B cell (primary cell): Measurements from ENCODE around the gene MREG. TPM values are rescaled to one million over a fixed set of nuclear protein-coding genes. Genes with fewer than 3 reads are reported as not detected.

Source experiments
- ATAC-seq: fragments of 200-7000 bp; cut with Tn5 transposase; one replicate; pipeline ENCODE4 v1.10.0; 2021; ENCODE audit warnings: low read depth, mild to moderate bottlenecking, moderate number of reproducible peaks, moderate library complexity
- CTCF ChIA-PET: fragments of 350-600 bp; sonication (Branson Sonifier 250); formaldehyde crosslinking; loops from one replicate; lab custom pipeline; 2021; ENCODE audit warnings: antibody characterized with exemption, inconsistent platforms; lab: Charles Lee
- POLR2A ChIA-PET: fragments of 350-600 bp; sonication (Branson Sonifier 250); formaldehyde crosslinking; loops from one replicate; lab custom pipeline; 2021; ENCODE audit warnings: antibody characterized with exemption; lab: Charles Lee
- DNase-seq: peaks from one replicate; pipeline ENCODE4 v3.0.0; 2013
- H2AFZ ChIP-seq: 2 replicates; pipeline ENCODE4 v1.6.1; 2012; ENCODE audit warnings: mild to moderate bottlenecking, low read depth, low read length; ENCODE audit not compliant: insufficient read depth, poor library complexity, severe bottlenecking
- H3K27ac ChIP-seq, 2 donors: 1 replicate in 1 of 2; 2 replicates in 1 of 2; pipeline ENCODE4 v1.5.1; 2012 to 2013; ENCODE audit warnings: low read length in 2 of 2, mild to moderate bottlenecking in 2 of 2, moderate library complexity in 1 of 2
- H3K27me3 ChIP-seq, 4 experiments: fragments of 200-600 bp in 1 of 4; sonication (generic) in 1 of 4; replicated peaks in 1 of 4; 1 replicate in 2 of 4; 2 replicates in 2 of 4; pipeline versions ENCODE4 v1.6.1 to v1.7.0; 2013 to 2016; ENCODE audit warnings: low read length in 3 of 4, mild to moderate bottlenecking in 2 of 4, mixed read lengths in 1 of 4, moderate library complexity in 1 of 4; ENCODE audit not compliant: insufficient read depth in 4 of 4, control insufficient read depth in 3 of 4; ENCODE audit errors: control extremely low read depth in 1 of 4
- H3K36me3 ChIP-seq, 2 experiments: replicated peaks in 1 of 2; 1 replicate in 1 of 2; 2 replicates in 1 of 2; pipeline versions ENCODE4 v1.6.1 to v1.7.1; 2013; ENCODE audit warnings: low read length in 1 of 2; ENCODE audit not compliant: insufficient read depth in 2 of 2, control insufficient read depth in 1 of 2; ENCODE audit errors: control extremely low read depth in 1 of 2, extremely low read depth in 1 of 2
- H3K4me1 ChIP-seq, 2 donors: fragments of 200-600 bp in 1 of 2; sonication (generic) in 1 of 2; 1 replicate in 1 of 2; 2 replicates in 1 of 2; pipeline versions ENCODE4 v1.5.1 to v1.6.1; 2013 to 2017; ENCODE audit warnings: low read length in 2 of 2; ENCODE audit not compliant: control insufficient read depth in 2 of 2, insufficient read depth in 2 of 2
- H3K4me2 ChIP-seq: replicated peaks from 2 replicates; pipeline ENCODE3; 2012; ENCODE audit warnings: mild to moderate bottlenecking, low read depth, low read length; ENCODE audit not compliant: poor library complexity, severe bottlenecking
- H3K4me3 ChIP-seq, 5 experiments: fragments of 200-600 bp in 1 of 5; sonication (generic) in 1 of 5; 1 replicate in 3 of 5; 2 replicates in 2 of 5; pipeline versions ENCODE4 v1.5.1 to v1.7.0; 2011 to 2016; ENCODE audit warnings: low read length in 4 of 5, mild to moderate bottlenecking in 4 of 5, low read depth in 2 of 5, control low read depth in 1 of 5, moderate library complexity in 1 of 5; ENCODE audit not compliant: insufficient read depth in 1 of 5; ENCODE audit errors: control extremely low read depth in 1 of 5, extremely low read depth in 1 of 5
- H3K79me2 ChIP-seq: fragments of 200-600 bp; sonication (generic); one replicate; pipeline ENCODE4 v1.6.0; 2016; ENCODE audit warnings: low read length; ENCODE audit not compliant: control insufficient read depth, insufficient read depth
- H3K9ac ChIP-seq: fragments of 200-600 bp; sonication (generic); 2 replicates; pipeline ENCODE4 v1.6.1; 2017; ENCODE audit warnings: mild to moderate bottlenecking, low read length, moderate library complexity
- H3K9me3 ChIP-seq, 3 donors: one replicate each; pipeline versions ENCODE4 v1.6.1 to v1.7.1; 2013; ENCODE audit warnings: low read length in 2 of 3; ENCODE audit not compliant: control insufficient read depth in 2 of 3, insufficient read depth in 1 of 3; ENCODE audit errors: control extremely low read depth in 1 of 3
- H4K20me1 ChIP-seq: 2 replicates; pipeline ENCODE4 v1.6.0; 2012; ENCODE audit warnings: mild to moderate bottlenecking, low read length; ENCODE audit not compliant: insufficient read depth, control insufficient read depth, poor library complexity, severe bottlenecking
- H3K27ac Mint-ChIP-seq: one replicate; pipeline ENCODE4 v1.8.0; 2021; ENCODE audit warnings: mixed read lengths
- H3K27me3 Mint-ChIP-seq: one replicate; pipeline ENCODE4 v1.8.0; 2021; ENCODE audit warnings: mixed read lengths
- H3K4me1 Mint-ChIP-seq: one replicate; pipeline ENCODE4 v1.8.0; 2021; ENCODE audit warnings: mixed read lengths
- H3K4me3 Mint-ChIP-seq: one replicate; pipeline ENCODE4 v1.8.0; 2021; ENCODE audit warnings: mixed read lengths
- H3K9me3 Mint-ChIP-seq: one replicate; pipeline ENCODE4 v1.8.0; 2022; ENCODE audit warnings: mixed read lengths; ENCODE audit not compliant: insufficient read depth
- EZH2 ChIP-seq: IDR thresholded peaks from 2 replicates; pipeline ENCODE4 v1.6.1; 2012; ENCODE audit warnings: borderline replicate concordance, low read depth, mild to moderate bottlenecking, moderate library complexity, low read length; ENCODE audit not compliant: insufficient read depth, poor library complexity, severe bottlenecking
- WGBS: methylation state at CpG from one replicate; pipeline ENCODE4 v1.1.5; 2013; ENCODE audit warnings: missing lambda C conversion rate; ENCODE audit not compliant: insufficient coverage; 5-methylcytosine and 5-hydroxymethylcytosine counted together
- intact Hi-C: fragments of 100-400 bp; cut with micrococcal nuclease; formaldehyde crosslinking; loops from one replicate; pipeline ENCODE4 v1.10.0; 2022
- polyA plus RNA-seq: library from polyadenylated mRNA; depleted of rRNA; stranded (reverse); fragments of >200 nt; gene quantifications from 2 replicates; pipeline ENCODE4 v1.2.3, GENCODE V29; 2012
- total RNA-seq, 2 donors: library from RNA; stranded (reverse); fragments of 120-200 nt in 1 of 2; gene quantifications; 1 replicate in 1 of 2; 2 replicates in 1 of 2; pipeline versions ENCODE4 v1.2.3 to v1.2.4, GENCODE V29; 2013 to 2022
- TF ChIP-seq, protein P1 (sequence below): fragments of 200-600 bp; IDR thresholded peaks from one replicate; pipeline ENCODE4 v1.8.0; 2022; ENCODE audit warnings: antibody characterized with exemption, mild to moderate bottlenecking

Gene MREG
- total and polyA plus RNA-seq, 2 donors (not counting 1 experiment from before 2014, with no cell fraction given): 2.1 to 5.7 TPM

DNA sequence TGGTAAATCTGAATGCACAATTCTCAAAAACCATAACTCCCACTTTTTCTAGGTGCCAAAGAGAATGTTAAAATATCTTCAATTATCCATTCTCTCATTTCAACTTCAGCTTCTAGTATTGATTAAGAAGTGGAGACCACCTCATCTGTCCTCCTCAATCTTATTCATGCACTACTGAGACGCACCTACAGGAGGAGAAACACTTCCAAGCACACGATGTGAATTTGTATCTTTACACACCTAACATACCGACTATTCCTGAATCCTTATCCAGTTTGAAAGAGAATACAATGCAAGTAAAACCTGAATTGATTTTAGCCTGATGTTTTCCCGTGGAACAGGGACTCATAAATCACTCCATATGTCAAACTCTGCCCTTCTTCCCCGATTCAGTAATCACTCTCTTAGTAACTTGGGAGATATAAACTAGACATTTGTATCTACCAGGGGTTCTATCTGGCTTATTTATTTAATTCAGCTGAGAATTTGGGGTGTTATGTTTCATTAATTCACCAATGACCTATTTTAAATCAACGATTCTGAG lies 101.0 kb downstream of the MREG start:
- Histone ChIP-seq H3K9ac (no peak overlapping the region), H3K9me3 (no peaks in the 10 kb centered on the region), H3K36me3 (no peaks in the 10 kb centered on the region), H3K4me3 (no peak overlapping the region), H3K27me3 (no peaks in the 10 kb centered on the region), H3K4me2 (no peak overlapping the region), H3K79me2 (no peaks in the 10 kb centered on the region), H3K27ac (no peak overlapping the region), H3K4me1 (no peaks in the 10 kb centered on the region), H4K20me1 (no peaks in the 10 kb centered on the region), H2AFZ (no peak overlapping the region)
- no peak overlapping the region for H3K4me3 Mint-ChIP-seq
- no peaks in the 10 kb centered on the region for H3K4me1 Mint-ChIP-seq
- ChIA-PET CTCF (interaction anchor here (0.5 to 1.9 kb wide), 3 partner anchors 16 to 458 kb away, joined by 3 to 5 read pairs (median 5); no protein-coding TSS in a partner anchor), POLR2A (no interaction called here)
- DNase-seq: no peak
- peaks cover 33% of the 10 kb centered on the region for H3K27me3 Mint-ChIP-seq
- intact Hi-C loops: no loop called here
- ATAC-seq: no peak
- no peaks in the 10 kb centered on the region for H3K9me3 Mint-ChIP-seq
- 100% methylated on average over 2 of the region's 6 CpGs for WGBS
- H3K27ac Mint-ChIP-seq: no peak overlapping the region
- TF ChIP-seq EZH2: no peak
- TF ChIP-seq, protein P1, sequence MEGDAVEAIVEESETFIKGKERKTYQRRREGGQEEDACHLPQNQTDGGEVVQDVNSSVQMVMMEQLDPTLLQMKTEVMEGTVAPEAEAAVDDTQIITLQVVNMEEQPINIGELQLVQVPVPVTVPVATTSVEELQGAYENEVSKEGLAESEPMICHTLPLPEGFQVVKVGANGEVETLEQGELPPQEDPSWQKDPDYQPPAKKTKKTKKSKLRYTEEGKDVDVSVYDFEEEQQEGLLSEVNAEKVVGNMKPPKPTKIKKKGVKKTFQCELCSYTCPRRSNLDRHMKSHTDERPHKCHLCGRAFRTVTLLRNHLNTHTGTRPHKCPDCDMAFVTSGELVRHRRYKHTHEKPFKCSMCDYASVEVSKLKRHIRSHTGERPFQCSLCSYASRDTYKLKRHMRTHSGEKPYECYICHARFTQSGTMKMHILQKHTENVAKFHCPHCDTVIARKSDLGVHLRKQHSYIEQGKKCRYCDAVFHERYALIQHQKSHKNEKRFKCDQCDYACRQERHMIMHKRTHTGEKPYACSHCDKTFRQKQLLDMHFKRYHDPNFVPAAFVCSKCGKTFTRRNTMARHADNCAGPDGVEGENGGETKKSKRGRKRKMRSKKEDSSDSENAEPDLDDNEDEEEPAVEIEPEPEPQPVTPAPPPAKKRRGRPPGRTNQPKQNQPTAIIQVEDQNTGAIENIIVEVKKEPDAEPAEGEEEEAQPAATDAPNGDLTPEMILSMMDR: no peak

DNA sequence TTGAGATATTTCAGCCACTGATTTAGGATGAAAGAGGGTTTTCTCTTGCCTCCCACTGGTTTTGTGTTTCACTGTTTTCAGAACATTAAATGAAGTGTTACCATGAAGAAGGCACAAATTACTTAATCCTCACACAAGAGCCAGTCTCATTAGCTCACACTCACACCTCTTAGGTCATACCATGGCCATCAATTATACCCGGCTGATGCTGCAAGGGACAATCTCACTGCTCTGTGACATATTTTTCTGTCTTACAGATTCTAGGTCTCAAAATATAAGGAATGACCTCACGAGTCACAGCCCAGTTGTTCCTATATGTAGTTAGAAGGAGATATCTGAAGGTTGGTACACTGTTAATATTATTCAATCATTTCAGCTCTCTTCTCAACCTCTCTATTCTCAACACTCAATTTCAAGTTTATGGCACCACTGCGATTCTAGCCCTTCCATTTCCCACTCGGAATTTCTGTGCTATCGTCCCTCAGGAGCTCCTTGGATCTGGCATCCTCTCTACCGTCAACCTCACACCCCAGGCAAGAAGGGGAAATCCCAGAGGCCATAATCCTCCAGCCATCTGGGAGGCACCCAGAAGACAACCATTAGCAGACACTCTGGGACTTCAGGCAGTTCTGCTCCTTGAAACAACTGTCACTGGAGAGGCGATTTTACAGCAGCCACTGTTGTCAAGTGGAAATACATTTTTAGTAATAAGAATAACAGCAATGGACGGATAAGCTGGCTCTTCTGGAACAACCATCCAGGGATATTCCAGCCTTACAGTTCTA lies 101.9 kb downstream of the MREG start:
- ATAC-seq (no peak), DNase-seq (no peak)
- Mint-ChIP-seq H3K4me3 (no peak overlapping the region), H3K9me3 (no peaks in the 10 kb centered on the region), H3K27ac (no peak overlapping the region), H3K4me1 (no peaks in the 10 kb centered on the region), H3K27me3 (peaks cover 27% of the 10 kb centered on the region)
- Histone ChIP-seq H3K4me3 (no peak overlapping the region), H3K36me3 (no peaks in the 10 kb centered on the region), H3K27ac (no peak overlapping the region), H2AFZ (no peak overlapping the region), H3K27me3 (no peaks in the 10 kb centered on the region), H3K4me1 (no peaks in the 10 kb centered on the region), H3K9me3 (no peaks in the 10 kb centered on the region), H3K79me2 (no peaks in the 10 kb centered on the region), H4K20me1 (no peaks in the 10 kb centered on the region), H3K9ac (no peak overlapping the region), H3K4me2 (no peak overlapping the region)
- 91% methylated on average over 6 of the region's 8 CpGs for WGBS
- no peak for TF ChIP-seq EZH2
- TF ChIP-seq, protein P1: no peak
- ChIA-PET CTCF (interaction anchor here (1.9 kb wide), 1 partner anchor 17 kb away, joined by 5 read pairs; no protein-coding TSS in a partner anchor), POLR2A (no interaction called here)
- intact Hi-C loops: no loop called here
